ENCODE results near the gene IER3.
"Not testable (repeated sequence)": the region's sequence is repeated elsewhere in the genome, so short reads cannot be mapped to it uniquely, and the experiment has no call there.

IER3 gene

DNA sequence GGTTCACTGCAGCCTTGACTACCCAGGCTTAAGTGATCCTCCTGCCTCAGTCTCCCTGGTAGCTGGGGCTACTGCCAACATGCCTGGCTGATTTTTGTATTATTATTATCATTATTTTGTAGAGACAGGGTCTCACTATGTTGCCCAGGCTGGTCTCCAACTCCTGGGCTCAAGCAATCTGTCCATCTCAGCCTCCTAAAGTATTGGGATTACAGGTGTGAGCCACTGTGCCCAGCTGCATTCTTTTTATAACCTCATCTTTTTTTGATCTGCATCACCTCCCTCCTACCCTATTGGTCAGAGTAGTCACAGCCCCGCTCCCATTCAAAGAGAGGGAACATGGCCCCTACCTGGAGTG is 23.6 kb upstream of the IER3 start:
- no peak for DNase-seq

DNA sequence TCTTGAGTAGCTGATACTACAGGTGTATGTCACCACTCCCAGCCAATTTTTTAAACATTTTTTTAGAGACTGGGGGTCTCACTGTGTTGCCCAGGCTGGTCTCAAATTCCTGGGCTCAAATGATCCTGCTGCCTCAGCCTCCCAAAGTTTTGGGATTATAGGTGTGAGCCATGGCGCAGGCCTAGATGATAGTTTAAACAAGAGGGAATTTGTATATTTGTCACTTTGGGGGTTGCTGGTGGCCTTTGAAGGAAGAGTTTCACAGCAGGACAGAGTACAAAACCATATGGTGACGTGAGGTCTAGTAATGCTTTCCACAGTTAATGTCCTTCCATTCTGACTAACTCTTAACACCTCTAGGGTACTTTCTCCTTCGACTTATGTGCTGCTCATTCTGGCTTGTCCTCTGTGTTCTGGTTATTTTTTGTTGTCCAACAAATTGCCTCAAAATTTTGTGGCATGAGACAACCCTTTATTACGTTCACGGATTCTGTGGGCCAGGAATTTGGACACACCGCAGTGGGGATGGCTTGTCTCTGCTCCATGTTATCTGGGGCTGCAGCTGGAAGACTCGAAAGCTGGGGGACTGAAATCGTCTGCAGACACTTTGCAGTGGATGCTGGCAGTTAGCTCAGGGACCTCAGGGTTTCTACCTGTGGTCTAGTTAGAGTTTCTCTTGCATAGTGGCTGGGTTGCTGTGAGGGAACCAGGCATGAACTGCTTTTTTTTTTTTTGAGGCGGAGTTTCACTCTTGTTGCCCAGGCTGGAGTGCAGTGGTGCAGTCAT is 23.0 kb upstream of the IER3 start:
- no peak for DNase-seq

- no peak for DNase-seq
Observed at GRCh38 chr6:30766461-30767157, 22.3 kb upstream of the IER3 start.

DNA sequence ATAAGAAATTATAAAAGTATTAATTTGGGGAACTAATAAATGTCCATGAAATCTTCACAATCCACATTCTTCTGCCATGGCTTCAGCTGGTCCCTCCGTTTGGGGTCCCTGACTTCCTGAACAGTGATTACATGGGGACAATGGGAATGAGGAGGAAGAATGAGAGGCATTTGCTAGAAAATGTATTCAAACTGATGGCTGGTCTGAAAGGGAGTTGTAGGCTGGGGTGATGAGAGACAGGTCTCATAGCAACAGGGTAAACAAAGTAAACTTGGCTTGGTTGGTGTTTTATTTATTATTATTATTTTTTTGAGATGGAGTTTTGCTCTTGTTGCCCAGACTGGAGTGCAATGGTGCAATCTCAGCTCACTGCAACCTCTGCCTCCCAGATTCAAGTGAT is 21.1 kb upstream of the IER3 start:
- not testable (repeated sequence) for DNase-seq

- DNase-seq = not testable (repeated sequence)
Observed at GRCh38 chr6:30764490-30765043, 20.2 kb upstream of the IER3 start.

GRCh38 chr6:30763618-30764489 is 19.5 kb upstream of the IER3 start:
- peak; percentile 35 for DNase-seq

DNA sequence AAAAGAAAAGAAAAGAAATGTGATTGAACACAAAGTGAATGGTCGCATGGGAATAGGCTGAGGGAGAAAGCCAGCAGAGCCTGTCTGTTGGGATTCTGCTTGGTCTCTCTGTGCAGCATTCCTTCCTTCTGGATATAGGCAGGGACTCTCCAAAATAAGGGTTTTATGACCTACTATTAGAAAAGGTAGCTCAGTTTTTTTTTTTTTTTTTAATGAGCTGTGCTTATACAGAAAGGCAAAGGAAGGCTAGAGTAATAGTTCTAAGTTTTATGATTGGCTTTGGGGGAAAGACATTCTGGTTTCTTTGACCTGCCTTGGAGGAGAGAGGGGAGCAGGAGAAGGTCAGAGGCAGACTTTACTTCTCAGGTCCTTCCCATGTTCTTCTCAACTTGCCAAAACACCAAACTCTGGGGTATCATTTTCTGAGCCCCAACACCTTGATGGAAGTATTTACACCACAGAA is 18.8 kb upstream of the IER3 start:
- DNase-seq = no peak

GRCh38 chr6:30761791-30762429 is 17.6 kb upstream of the IER3 start:
- no peak for DNase-seq

DNA sequence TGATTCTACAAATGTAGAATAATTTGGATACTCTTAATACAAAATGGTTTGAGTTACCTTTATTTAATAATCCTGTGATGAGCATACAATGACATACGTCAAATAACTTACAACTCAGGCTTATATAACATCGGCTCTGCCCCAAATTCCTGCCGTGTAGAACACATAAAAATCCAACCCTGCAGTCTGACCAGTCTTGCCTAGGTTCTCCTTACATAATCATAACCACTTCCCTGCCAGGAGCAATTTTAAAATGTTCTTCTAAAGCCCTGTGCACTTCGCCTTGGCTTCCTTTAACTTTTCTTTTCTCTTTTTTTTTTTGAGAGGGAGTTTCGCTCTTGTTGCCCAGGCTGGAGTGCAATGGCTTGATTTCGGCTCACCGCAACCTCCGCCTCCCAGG is 16.2 kb upstream of the IER3 start:
- no peak for DNase-seq

GRCh38 chr6:30759575-30760239 is 15.4 kb upstream of the IER3 start:
- DNase-seq = peak; percentile 99

GRCh38 chr6:30757261-30757904 is 13.0 kb upstream of the IER3 start:
- DNase-seq = no peak

DNA sequence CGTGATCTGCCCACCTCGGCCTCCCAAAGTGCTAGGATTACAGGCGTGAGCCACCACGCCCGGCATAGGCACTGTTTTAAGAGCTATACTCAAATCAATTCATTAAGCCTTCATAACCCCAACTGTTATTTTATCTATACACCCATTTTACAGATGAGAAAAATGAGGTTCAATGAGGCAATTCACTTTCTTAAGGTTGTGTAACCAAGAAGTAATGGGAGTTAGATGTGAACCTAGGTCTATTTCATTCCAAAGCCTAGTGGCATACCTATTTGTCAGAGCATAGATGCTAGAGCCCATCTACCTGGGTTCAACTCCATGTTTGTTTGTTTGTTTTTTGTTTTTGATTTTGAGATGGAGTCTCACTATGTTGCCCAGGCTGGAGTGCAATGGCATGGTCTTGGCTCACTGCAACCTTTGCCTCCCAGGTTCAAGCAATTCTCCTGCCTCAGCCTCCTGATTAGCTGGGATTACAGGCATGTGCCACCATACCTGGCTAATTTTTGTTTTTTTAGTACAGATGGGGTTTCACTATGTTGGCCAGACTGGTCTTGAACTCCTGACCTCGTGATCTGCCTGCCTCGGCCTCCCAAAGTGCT is 12.2 kb upstream of the IER3 start:
- not testable (repeated sequence) for DNase-seq

- peak; percentile 75 for DNase-seq
Observed at GRCh38 chr6:30754631-30755030, 10.3 kb upstream of the IER3 start.

- peak; percentile 100 for DNase-seq
Observed at GRCh38 chr6:30752157-30752927, 8.0 kb upstream of the IER3 start.

DNA sequence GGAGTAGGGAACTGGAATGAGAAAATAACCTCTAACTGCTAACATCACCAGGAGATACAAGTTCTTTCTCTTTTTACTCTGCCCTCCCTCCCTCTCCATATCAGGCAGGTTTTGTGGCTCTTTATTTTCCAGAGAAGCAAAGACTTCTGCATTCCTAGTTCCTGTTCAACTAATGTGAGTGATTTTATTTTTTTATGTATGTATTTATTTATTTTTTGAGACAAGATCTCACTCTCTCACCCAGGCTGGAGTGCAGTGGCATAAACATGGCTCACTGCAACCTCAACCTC is 6.0 kb upstream of the IER3 start:
- DNase-seq = no peak

DNA sequence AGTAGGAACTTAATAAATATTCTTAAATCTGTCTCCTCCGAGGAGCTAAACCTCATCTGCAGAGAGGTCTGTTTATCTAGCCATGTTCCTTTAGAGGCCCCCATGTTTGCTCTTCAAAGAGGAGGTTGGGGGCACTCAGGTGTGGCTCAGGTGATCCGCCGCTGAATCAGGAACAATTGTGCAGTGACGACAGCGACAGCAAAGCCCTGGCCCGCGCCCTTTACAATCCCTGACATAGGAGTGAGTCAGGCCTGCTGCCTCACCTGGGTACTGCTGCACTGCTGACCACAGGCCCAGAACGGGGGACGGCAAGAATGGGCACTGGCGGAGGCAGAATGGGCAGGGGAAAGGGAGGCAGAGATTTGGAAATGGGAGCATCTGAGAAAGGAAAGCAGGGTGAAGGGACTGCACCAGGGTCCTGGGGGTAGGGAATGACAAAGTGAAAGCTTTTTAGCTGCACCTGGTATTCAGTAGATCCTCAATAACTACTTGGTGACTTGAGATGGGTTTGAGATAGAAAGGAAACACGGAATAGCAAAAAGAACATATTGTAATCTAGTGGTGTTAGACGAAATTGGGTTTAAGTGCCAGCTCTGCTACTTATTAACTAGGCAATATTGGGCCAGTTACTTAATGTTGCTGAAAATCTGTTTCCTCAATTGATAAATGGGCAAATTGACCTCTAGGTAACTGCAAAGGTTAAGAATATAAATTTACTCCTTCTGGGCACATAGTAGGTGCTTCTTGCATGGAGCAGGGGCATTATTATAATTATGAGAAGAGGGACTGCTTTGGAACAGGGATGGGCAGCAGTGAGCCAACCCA is 5.4 kb upstream of the IER3 start:
- no peak for DNase-seq

GRCh38 chr6:30748851-30749540 is 4.6 kb upstream of the IER3 start:
- DNase-seq = peak; percentile 79

DNA sequence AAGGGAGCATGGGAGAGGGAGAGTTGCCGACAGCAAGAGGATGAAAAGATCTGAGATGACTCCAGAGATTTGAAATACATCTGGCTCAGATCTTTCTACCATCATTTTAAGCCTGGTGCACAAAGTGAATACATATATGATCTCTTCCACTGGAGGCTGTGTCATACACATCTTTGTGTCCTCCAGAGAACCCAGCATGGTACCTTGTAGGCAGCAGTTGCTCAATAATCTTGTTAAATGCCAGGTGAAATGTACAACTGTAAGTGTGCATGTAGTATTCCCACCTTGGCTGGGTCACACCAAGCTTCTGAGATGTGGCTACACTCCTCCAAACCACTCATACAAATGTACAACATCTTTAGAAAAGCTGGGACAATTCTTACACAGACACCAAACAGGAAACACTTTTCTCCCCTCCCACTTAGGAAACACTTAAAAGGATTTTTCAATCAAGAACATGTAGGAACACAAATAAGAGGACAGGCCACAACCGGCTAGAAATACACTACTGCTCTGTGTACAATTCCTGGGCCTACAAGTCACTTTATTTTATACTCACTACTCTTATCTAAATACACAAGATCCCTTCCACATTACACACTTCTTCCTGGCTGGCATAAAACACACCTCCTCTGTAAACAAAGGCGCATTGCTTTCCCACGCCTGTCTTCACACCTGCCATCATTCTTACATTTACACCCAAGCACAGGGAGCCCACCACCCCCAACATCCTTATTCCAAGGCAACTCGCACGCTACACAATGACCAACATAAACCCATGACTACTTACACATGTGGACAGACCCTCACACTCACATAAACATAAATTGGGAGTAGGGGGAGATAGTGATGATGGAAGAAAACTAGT is 3.8 kb upstream of the IER3 start:
- no peak for DNase-seq
